ENCODE measurements around the gene OSCAR. TPM values are rescaled to one million over a fixed set of nuclear protein-coding genes. Genes with fewer than 3 reads are reported as not detected.
"Not testable (repeated sequence)": the region's sequence is repeated elsewhere in the genome, so short reads cannot be mapped to it uniquely, and the experiment has no call there.

Gene OSCAR
- total RNA-seq, 1 experiment from 2014 or later = not detected

DNA sequence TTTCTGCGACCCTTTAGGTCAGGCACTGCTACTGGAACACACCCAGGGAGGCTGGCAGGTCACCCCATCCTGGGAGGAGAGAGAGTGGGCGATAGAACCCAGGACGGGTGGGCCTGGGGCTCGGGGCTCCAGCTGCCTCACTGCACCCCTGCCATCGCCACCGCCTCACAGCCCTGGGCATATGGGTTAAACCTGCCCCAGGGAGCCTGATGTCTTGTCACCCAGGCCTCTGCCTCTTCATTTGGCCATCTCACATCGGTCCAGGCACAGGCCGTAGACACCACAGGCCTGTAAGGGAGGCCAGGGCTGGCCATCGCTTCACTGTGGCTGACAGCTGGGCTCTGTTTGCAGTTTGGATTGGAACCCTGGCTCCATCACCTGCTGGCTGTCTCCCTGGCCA, 25.1 kb upstream of the OSCAR start:
- no peak for DNase-seq (ENCODE audit: low read depth)

- DNase-seq (ENCODE audit: low read depth) = no peak
These were observed 23.8 kb upstream of the OSCAR start for GRCh38 chr19:54124393-54124792.

- no peak for DNase-seq (ENCODE audit: low read depth)
These were observed 23.1 kb upstream of the OSCAR start for GRCh38 chr19:54123682-54124081.

- DNase-seq (ENCODE audit: low read depth) = no peak
These were observed 20.7 kb upstream of the OSCAR start for GRCh38 chr19:54121259-54121658.

GRCh38 chr19:54115109-54116063, 14.8 kb upstream of the OSCAR start, which contains the start of the genes PRPF31 and TFPT:
Gene PRPF31 (plus strand): TSS chr19:54115754. CDS start chr19:54118279, 2,525 bp downstream.
Gene TFPT (minus strand): TSS chr19:54115657. CDS start chr19:54115269, 388 bp downstream.
- peak; percentile 97 for DNase-seq (ENCODE audit: low read depth)

- no peak for DNase-seq (ENCODE audit: low read depth)
These were observed 13.9 kb upstream of the OSCAR start for GRCh38 chr19:54114340-54115108.

GRCh38 chr19:54109651-54110050, 9.0 kb upstream of the OSCAR start:
- no peak for DNase-seq (ENCODE audit: low read depth)

- no peak for DNase-seq (ENCODE audit: low read depth)
These were observed 7.9 kb upstream of the OSCAR start for GRCh38 chr19:54108496-54108895.

DNA sequence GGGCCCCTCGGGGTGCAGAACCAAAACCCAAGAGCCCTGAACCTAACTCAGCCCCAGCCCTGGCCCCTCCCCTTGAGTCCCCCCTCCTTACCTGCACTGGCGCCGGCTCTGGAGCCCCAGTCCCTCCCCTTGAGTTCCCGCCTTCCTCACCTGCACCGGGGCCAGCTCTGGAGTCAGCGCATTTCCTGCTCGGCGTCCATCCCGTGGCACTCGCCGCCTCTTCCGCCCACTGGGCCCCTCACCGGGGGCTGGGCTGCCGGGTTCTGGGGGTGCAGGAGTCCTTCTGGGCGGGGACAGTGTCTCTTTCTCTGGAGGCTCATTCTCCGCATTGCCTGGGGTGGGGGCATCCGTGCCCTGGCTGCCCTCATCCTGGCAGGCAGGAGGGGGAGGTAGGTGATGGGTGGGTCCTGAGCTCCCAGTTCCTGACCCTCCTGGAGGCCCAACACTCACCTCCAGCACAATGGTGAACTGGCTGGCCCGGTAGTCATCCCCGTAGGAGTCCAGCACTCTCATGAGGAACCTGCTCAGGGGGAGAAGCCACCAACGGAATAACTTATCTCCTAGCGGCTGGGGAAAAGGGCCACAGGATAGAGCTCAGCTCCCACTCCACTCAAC, 7.4 kb upstream of the OSCAR start:
- DNase-seq (ENCODE audit: low read depth) = no peak

DNA sequence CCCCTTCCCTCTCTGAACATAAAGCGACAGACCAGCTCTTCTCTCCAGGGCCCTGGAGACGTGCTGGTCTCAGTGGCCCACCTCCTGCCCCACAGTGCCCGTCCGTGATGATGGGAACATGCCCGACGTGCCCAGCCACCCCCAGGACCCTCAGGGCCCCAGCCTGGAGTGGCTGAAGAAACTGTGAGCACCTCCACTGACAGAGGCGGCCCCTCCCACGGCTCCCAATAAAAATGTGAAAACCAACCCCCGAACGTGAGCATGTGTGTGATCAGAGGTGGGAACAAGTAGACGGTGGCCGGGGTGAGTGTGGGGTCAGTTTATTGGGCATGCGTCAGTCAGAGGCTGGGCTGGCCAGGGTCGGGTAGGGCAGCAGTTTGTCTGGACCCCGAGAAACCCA, 6.1 kb upstream of the OSCAR start:
- DNase-seq (ENCODE audit: low read depth) = no peak

GRCh38 chr19:54105796-54106195, 5.2 kb upstream of the OSCAR start:
- DNase-seq (ENCODE audit: low read depth) = no peak

DNA sequence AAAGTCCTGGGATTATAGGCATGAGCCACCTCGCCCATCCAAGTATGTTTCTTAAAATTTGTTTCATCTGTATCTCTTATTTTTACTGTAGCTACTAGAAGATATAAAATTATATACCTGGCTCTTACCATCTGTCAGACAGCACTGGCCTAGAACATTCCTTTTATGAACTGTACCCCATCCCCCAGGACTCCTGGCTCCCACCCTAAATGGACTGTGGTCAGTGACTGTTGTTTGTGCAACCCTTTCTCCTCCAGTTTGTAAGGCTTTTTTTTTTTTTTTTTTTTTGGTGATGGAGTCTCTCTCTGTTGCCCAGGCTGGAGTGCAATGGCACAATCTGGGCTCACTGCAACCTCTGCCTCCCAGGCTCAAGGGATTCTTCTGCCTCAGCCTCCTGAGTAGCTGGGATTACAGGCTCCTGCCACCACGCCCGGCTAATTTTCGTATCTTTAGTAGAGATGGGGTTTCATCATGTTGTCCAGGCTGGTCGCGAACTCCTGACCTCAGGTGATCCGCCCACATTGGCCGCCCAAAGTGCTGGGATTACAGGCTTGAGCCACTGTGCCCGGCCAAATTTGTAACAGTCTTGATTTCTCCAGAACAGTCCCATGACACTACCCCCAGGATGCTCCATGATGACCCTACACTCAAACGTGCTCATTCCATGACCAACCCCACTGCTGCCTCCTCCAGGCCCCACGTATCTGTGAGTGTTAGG, 4.6 kb upstream of the OSCAR start:
- DNase-seq (ENCODE audit: low read depth) = no peak

DNA sequence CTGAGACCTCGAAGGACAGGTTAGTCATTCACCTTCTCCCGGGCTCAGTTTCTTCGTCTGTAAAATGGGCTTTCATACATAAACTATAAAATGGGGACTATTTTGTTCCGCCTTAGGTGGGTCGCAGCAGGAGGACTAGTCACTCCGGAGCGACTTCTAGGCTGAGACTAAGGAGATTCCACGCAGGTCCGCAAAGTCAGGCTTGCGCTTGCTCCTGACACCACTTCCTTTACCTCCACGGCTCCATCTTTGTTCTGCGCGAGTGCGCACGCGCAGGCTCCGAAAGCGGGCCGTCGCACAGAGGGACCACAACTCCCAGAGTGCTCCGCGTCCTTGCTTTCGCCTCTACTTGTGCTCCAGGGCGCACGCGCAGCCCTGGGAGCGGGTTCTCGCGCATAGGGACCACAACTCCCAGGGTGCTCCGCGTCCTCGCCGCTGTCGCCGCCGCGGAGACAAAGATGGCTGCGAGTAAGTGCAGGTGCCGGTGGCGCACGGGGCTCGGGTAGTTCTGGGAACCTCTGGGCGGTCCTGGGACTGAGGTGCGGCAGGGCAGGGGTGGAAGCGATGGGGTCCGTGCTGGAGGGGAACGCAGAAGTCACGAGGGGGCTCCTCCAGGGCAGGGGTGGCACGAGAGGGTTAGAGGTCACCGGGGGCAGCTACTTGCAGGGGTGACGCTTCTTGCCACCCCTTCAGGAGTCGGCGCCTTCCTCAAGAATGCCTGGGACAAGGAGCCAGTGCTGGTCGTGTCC, 2.0 kb upstream of the OSCAR start, which contains the start of gene NDUFA3:
NDUFA3 (plus strand) TSS at position 435 of the 749 bp plus-strand sequence; CDS start at position 459, 24 bp downstream.
- peak; percentile 98 for DNase-seq (ENCODE audit: low read depth)

- not testable (repeated sequence) for DNase-seq (ENCODE audit: low read depth)
These were observed 724 bp downstream of the OSCAR start for GRCh38 chr19:54099903-54100255.

DNA sequence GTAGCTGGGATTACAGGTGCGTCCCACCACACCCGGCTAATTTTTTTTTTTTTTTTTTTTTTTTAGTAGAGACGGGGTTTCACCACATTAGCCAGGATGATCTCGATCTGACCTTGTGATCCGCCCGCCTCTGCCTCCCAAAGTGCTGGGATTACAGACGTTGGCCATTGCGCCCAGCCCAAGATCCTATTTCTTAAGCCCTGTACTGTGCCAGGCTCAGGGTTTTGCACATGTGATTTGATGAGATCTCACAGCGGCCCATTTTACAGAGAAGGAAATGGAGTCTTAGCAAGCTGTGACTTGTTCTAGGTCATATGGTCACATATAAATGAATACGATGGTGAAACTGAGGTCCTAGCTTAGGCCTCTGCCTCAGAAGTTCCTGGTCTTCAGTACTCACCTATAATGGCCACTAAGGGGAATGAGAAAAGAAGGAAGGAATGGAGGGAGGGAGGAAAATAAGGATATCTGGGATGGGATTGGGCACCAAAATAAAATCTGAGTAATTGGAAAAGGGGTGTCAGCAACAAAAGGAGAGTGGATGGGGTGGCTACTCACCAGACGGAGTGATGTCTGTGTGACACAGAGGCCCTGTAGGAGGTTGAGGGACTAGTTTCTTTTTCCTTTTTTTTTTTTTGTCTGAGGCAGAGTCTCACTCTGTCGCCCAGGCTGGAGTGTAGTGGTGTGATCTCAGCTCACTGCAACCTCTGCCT, 1.3 kb downstream of the OSCAR start:
- DNase-seq (ENCODE audit: low read depth) = no peak

DNA sequence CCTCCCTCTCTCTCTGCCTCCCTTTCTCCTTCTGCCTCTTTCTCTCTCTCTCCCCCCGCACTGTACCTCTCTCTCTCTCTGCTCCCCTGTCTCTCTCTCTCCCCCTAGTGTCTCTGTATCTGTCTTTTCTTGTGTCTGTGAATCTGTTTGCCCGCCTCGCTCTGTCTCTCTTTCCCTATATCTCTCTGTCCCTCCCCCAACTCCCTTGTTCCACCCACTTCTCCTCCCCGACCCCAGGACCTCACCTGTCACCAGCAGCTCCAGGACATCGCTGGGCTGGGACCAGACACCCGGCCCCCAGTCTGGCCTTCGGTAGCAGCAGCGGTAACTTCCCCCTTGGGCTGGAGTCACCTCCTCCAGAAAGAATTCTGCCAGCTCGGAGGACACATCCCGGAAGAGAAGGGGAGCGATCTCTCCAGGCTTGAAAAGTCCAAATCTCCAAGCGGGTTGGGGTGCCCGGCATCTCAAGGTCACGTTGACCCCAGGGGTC, 3.9 kb downstream of the OSCAR start:
- peak; percentile 24 for DNase-seq (ENCODE audit: low read depth)

DNA sequence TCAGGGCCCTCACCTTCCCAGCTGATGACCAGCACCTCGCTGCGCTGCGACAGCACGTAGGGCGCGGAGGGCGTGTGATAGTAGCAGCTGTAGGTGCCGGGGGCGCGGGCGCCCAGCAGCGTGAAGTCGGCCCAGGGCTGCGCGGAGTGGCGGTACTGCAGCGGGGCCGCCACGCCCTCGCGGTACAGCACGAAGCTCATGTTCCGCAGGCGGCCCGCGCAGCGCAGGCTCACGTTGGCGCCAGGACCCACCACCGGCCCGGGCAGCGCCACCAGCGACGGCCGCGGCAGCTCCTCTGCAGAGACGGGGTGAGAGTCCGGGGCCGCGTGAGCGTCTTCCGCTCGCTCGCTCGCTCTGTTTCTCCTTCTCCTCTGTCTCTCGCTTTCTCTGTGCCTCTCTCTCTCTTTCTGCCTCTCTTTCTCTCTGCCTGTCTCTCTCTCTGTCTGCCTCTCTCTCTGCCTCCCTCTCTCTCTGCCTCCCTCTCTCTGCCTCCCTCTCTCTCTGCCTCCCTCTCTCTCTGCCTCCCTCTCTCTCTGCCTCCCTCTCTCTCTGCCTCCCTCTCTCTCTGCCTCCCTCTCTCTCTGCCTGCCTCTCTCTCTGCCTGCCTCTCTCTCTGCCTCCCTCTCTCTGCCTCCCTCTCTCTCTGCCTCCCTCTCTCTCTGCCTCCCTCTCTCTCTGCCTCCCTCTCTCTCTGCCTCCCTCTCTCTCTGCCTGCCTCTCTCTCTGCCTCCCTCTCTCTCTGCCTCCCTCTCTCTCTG, 4.6 kb downstream of the OSCAR start:
- DNase-seq (ENCODE audit: low read depth) = peak; percentile 61

DNA sequence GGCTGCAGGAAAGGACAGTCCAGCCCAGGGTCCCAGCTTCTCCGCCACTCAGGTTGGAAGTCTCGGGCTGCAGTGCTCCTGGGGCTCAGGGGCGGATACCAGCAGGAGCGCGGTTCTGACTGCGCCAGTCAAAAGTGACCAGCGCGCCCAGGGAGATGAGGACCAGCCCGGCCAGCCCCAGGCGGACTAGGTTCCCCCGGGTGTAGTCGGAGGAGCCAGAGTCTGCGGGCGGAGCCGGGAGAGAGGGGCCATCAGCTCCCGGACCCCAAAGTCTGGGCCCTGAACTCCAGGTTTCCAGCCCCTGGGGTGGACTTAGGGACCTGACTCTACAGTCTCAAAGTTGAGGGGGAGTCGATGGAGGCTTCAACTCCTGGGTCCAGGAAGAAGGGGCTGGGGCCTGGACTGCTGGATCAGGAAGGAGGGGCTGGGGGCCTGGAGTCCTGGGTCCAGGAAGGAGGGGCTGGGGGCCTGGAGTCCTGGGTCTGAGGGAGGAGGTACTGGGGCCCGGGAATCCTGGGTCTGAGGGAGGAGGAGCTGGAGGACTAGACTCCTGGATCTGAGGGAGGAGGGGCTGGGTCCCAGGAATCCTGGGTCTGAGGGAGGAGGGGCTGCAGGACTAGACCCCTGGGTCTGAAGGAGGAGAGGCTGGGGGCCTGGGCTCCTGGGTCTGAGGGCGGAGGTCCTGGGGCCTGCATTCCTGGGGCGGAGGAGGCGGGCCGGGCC, 5.3 kb downstream of the OSCAR start:
- DNase-seq (ENCODE audit: low read depth) = no peak
